ENCODE results near the gene WDR27. TPM values are rescaled to one million over a fixed set of nuclear protein-coding genes. Genes with fewer than 3 reads are reported as not detected.
"Not testable (repeated sequence)": the region's sequence is repeated elsewhere in the genome, so short reads cannot be mapped to it uniquely, and the experiment has no call there.

The WDR27 gene
- total RNA-seq, 2 experiments from 2014 or later, result 48.8 to 49.6 TPM

DNA sequence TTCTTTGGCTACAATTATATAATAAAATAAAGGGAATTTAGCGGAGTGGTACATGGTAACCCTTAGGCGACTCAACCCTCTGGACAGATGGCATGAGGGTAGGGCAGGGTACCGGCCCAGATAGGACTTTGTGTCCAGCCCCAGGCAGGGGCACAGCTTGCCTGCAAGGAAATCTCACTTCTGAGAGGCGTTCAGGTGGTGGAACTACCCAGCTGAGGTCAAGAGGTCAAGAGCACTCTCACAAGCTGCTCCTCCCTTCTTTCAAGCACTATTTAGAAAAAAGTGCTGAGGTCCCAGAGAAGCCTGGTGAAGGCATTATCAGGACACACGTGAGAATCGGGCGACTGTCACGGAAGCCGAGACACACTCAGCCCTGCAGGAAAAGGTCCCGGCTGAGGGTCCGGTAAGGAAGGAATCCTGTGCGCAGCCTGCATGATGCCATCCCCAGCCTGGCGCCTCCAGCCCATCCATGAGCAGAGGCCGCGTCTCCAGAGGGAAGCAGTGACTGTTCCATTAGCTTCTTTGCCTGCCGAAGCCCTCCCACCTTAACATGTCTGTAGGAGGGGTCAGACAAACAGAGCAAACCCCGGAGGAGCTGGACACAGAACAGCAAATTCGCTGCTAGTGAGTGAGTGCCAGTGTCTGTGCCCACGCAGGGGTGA, 54.8 kb downstream of the WDR27 start:
- TF ChIP-seq CTCF (IDR thresholded peaks at IDR 0.05), result no peak
- POLR2A ChIA-PET, result no interaction called here
- ATAC-seq (no peak), DNase-seq (no peak)
- H3K4me3 Mint-ChIP-seq, result no peak overlapping the region
- CTCF ChIA-PET, result no interaction called here
- peaks cover 3% of the 10 kb centered on the region for H3K36me3 Mint-ChIP-seq (ENCODE audit: low read depth)
- no peaks in the 10 kb centered on the region for H3K9me3 Mint-ChIP-seq
- no peaks in the 10 kb centered on the region for H3K4me1 Mint-ChIP-seq (ENCODE audit: low read depth)
- no peaks in the 10 kb centered on the region for H3K27me3 Mint-ChIP-seq
- intact Hi-C loops (cut with micrococcal nuclease), result no loop called here
- no peak overlapping the region for H3K27ac Mint-ChIP-seq

DNA sequence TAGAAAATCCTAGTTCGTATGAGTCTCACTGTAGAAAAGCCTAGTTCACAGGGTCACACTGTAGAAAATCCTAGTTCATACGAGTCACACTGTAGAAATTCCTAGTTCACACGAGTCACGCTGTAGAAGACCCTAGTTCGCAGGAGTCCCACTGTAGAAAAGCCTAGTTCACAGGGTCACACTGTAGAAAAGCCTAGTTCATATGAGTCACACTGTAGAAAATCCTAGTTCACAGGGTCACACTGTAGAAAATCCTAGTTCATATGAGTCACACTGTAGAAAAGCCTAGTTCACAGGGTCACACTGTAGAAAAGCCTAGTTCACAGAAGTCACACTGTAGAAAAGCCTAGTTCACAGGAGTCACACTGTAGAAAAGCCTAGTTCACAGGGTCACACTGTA, 56.4 kb downstream of the WDR27 start:
- H3K27me3 Mint-ChIP-seq; intact Hi-C loops (cut with micrococcal nuclease); POLR2A ChIA-PET; H3K4me3 Mint-ChIP-seq; ATAC-seq; DNase-seq; H3K27ac Mint-ChIP-seq; H3K9me3 Mint-ChIP-seq; H3K4me1 Mint-ChIP-seq (ENCODE audit: low read depth); CTCF ChIA-PET; H3K36me3 Mint-ChIP-seq (ENCODE audit: low read depth): not testable (repeated sequence)

GRCh38 chr6:169643521-169643920, 58.3 kb downstream of the WDR27 start:
- TF ChIP-seq CTCF (IDR thresholded peaks at IDR 0.05), result no peak
- Mint-ChIP-seq H3K27me3 (no peaks in the 10 kb centered on the region), H3K9me3 (no peaks in the 10 kb centered on the region), H3K36me3 (ENCODE audit: low read depth) (no peaks in the 10 kb centered on the region), H3K27ac (no peak overlapping the region), H3K4me1 (ENCODE audit: low read depth) (no peaks in the 10 kb centered on the region), H3K4me3 (no peak overlapping the region)
- DNase-seq (no peak), ATAC-seq (no peak)
- POLR2A ChIA-PET, result no interaction called here
- intact Hi-C loops (cut with micrococcal nuclease), result no loop called here
- CTCF ChIA-PET, result no interaction called here

- ChIA-PET POLR2A (no interaction called here), CTCF (no interaction called here)
- no peak for ATAC-seq
- no peak for DNase-seq
- Mint-ChIP-seq H3K27me3 (no peaks in the 10 kb centered on the region), H3K4me1 (ENCODE audit: low read depth) (no peaks in the 10 kb centered on the region), H3K36me3 (ENCODE audit: low read depth) (peaks cover 3% of the 10 kb centered on the region), H3K27ac (no peak overlapping the region), H3K4me3 (no peak overlapping the region), H3K9me3 (no peaks in the 10 kb centered on the region)
- TF ChIP-seq CTCF (IDR thresholded peaks at IDR 0.05), result no peak
- intact Hi-C loops (cut with micrococcal nuclease), result no loop called here
These were observed 59.4 kb downstream of the WDR27 start for GRCh38 chr6:169642455-169642854.

DNA sequence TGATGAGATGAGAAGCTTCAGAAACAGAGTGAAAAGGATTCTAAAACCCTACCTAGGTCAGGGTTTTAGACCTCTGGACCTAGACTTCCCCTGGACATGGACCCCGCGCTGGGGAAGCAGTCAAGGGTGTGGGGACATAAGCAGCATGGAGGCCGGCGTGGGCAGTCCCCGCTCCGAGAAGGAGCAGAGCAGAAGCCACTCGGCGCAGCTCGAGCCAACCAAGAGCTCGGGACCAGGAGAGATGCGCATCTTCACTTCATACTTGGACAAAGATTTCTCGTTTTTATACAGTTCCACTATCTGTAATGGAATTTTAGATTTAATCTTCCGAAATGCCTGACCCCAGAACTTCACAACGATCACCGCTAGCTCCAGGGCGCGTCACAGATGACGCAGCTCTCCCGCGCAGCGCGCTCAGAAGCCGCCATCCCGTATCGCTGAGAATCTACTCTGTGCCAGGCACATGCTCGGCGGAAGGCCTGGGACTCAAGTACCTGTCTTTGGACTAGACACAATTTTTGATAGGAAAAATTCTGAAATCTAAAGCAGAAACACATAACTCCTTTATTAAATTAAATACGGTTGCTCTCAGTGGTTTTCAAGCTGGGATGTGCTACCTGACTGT, 60.3 kb downstream of the WDR27 start:
- Mint-ChIP-seq H3K4me3 (no peak overlapping the region), H3K27ac (no peak overlapping the region), H3K36me3 (ENCODE audit: low read depth) (peaks cover 4% of the 10 kb centered on the region), H3K9me3 (no peaks in the 10 kb centered on the region), H3K4me1 (ENCODE audit: low read depth) (no peaks in the 10 kb centered on the region), H3K27me3 (no peaks in the 10 kb centered on the region)
- no peak for DNase-seq
- no peak for ATAC-seq
- POLR2A ChIA-PET, result no interaction called here
- CTCF ChIA-PET, result no interaction called here
- intact Hi-C loops (cut with micrococcal nuclease), result no loop called here
- no peak for TF ChIP-seq CTCF (IDR thresholded peaks at IDR 0.05)
